ENCODE measurements around the gene HSP90B1.

HSP90B1 gene

DNA sequence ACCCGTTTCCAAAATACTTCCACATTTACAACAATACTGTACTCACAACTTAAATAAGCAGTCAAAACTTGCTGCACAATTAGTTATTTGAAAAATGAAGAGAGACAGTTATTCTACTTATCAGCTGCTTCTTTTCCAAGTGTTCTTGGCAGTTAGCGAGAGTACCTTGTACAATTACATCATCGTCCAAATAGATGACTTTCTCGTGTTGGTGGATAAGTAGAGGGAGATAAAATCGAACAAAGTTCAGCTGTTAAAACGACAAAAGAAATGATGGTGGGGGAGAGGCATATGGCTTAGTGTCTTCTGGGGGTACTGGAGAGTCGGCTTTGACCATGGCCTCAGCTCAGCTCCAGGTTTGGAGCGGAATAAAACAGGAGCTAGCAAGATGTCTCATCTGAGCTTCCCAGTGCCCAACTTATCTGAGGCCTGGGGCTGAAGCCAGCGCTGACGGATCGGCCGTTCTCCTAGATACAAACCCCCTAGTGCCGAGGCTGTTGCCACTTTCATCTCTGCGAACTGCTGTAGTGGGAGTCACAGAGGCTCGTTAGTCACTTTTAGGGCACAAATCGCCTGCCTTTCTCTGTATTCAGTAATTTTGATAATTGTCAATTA lies 67.2 kb downstream of the HSP90B1 start:
- Histone ChIP-seq H3K4me3 (ENCODE audit: low read length, poor library complexity, severe bottlenecking) (no peak overlapping the region), H3F3A (ENCODE audit: low read depth) (no peaks in the 10 kb centered on the region), H3K36me3 (ENCODE audit: insufficient read depth, low read length) (no peaks in the 10 kb centered on the region), H3K9me3 (ENCODE audit: insufficient read depth, low read depth, low read length) (no peaks in the 10 kb centered on the region), H3K79me2 (ENCODE audit: insufficient read depth, low read length) (no peaks in the 10 kb centered on the region), H3K4me2 (ENCODE audit: low read depth, low read length, poor library complexity, severe bottlenecking) (no peak overlapping the region), H2AFZ (ENCODE audit: low read length) (no peak overlapping the region), H3K27me3 (ENCODE audit: insufficient read depth, low read length, poor library complexity, severe bottlenecking) (no peaks in the 10 kb centered on the region), H3K4me1 (ENCODE audit: insufficient read depth, low read length, poor library complexity, severe bottlenecking) (no peaks in the 10 kb centered on the region), H3K9me2 (replicated peaks; ENCODE audit: low read depth, low read length) (no peaks in the 10 kb centered on the region), H4K20me1 (ENCODE audit: insufficient read depth, low read length, poor library complexity, severe bottlenecking) (no peaks in the 10 kb centered on the region), H3K9ac (ENCODE audit: low read depth, low read length, poor library complexity, severe bottlenecking) (no peak overlapping the region)
- TF ChIP-seq, protein P1, sequence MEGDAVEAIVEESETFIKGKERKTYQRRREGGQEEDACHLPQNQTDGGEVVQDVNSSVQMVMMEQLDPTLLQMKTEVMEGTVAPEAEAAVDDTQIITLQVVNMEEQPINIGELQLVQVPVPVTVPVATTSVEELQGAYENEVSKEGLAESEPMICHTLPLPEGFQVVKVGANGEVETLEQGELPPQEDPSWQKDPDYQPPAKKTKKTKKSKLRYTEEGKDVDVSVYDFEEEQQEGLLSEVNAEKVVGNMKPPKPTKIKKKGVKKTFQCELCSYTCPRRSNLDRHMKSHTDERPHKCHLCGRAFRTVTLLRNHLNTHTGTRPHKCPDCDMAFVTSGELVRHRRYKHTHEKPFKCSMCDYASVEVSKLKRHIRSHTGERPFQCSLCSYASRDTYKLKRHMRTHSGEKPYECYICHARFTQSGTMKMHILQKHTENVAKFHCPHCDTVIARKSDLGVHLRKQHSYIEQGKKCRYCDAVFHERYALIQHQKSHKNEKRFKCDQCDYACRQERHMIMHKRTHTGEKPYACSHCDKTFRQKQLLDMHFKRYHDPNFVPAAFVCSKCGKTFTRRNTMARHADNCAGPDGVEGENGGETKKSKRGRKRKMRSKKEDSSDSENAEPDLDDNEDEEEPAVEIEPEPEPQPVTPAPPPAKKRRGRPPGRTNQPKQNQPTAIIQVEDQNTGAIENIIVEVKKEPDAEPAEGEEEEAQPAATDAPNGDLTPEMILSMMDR (conservative IDR thresholded peaks at IDR 0.05; ENCODE audit: low read length): no peak
- TF ChIP-seq EZH2phosphoT487 (IDR thresholded peaks at IDR 0.05; ENCODE audit: borderline replicate concordance): no peak
